Endothelial cell (in vitro differentiated cells): ENCODE results near the gene SIM2. TPM values are rescaled to one million over a fixed set of nuclear protein-coding genes. Genes with fewer than 3 reads are reported as not detected.

Experiments used
- DNase-seq: peaks from one replicate; pipeline ENCODE4 v3.0.0; 2021; ENCODE audit warnings: low spot score
- H3K27ac Mint-ChIP-seq: one replicate; pipeline ENCODE4 v1.8.0; 2021; ENCODE audit warnings: mixed read lengths, inconsistent platforms; ENCODE audit not compliant: unreplicated experiment
- H3K27me3 Mint-ChIP-seq: one replicate; pipeline ENCODE4 v1.8.0; 2021; ENCODE audit warnings: mild to moderate bottlenecking, moderate library complexity, mixed read lengths, inconsistent platforms; ENCODE audit not compliant: unreplicated experiment
- H3K36me3 Mint-ChIP-seq: one replicate; pipeline ENCODE4 v1.8.0; 2021; ENCODE audit warnings: mild to moderate bottlenecking, low read depth, mixed read lengths, inconsistent platforms; ENCODE audit not compliant: unreplicated experiment
- H3K4me1 Mint-ChIP-seq: one replicate; pipeline ENCODE4 v1.8.0; 2021; ENCODE audit warnings: mild to moderate bottlenecking, mixed read lengths, inconsistent platforms; ENCODE audit not compliant: unreplicated experiment
- H3K4me3 Mint-ChIP-seq: one replicate; pipeline ENCODE4 v1.8.0; 2021; ENCODE audit warnings: mild to moderate bottlenecking, mixed read lengths, inconsistent platforms; ENCODE audit not compliant: unreplicated experiment
- H3K9me3 Mint-ChIP-seq: one replicate; pipeline ENCODE4 v1.8.0; 2021; ENCODE audit warnings: mixed read lengths, inconsistent platforms; ENCODE audit not compliant: unreplicated experiment
- total RNA-seq: library from RNA; stranded (reverse); fragmentation: NEBNext Ultra II Directional; extraction: Animal tissue kit (Norgen Biotek cat#: 25700); gene quantifications from one replicate; pipeline ENCODE4 v1.2.1, GENCODE V29; 2021; ENCODE audit not compliant: unreplicated experiment
- TF ChIP-seq, protein P1 (sequence below): fragments of 200-600 bp; sonication (generic); IDR thresholded peaks from one replicate; pipeline ENCODE4 v1.5.0; 2021; ENCODE audit warnings: antibody characterized with exemption; ENCODE audit not compliant: unreplicated experiment

Gene SIM2
- total RNA-seq, 1 donor from 2014 or later = 17.1 TPM

- Mint-ChIP-seq H3K36me3 (no peaks in the 10 kb centered on the region), H3K4me1 (peaks cover 2% of the 10 kb centered on the region), H3K27ac (no peak overlapping the region), H3K27me3 (peaks cover 3% of the 10 kb centered on the region), H3K9me3 (no peaks in the 10 kb centered on the region), H3K4me3 (no peak overlapping the region)
- no peak for DNase-seq
- TF ChIP-seq, protein P1, sequence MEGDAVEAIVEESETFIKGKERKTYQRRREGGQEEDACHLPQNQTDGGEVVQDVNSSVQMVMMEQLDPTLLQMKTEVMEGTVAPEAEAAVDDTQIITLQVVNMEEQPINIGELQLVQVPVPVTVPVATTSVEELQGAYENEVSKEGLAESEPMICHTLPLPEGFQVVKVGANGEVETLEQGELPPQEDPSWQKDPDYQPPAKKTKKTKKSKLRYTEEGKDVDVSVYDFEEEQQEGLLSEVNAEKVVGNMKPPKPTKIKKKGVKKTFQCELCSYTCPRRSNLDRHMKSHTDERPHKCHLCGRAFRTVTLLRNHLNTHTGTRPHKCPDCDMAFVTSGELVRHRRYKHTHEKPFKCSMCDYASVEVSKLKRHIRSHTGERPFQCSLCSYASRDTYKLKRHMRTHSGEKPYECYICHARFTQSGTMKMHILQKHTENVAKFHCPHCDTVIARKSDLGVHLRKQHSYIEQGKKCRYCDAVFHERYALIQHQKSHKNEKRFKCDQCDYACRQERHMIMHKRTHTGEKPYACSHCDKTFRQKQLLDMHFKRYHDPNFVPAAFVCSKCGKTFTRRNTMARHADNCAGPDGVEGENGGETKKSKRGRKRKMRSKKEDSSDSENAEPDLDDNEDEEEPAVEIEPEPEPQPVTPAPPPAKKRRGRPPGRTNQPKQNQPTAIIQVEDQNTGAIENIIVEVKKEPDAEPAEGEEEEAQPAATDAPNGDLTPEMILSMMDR = no peak
Observed at GRCh38 chr21:36657999-36658398, 40.9 kb upstream of the SIM2 start.

GRCh38 chr21:36658926-36659325 lies 40.0 kb upstream of the SIM2 start:
- Mint-ChIP-seq H3K27me3 (peaks cover 3% of the 10 kb centered on the region), H3K36me3 (no peaks in the 10 kb centered on the region), H3K4me1 (peaks cover 2% of the 10 kb centered on the region), H3K9me3 (no peaks in the 10 kb centered on the region), H3K27ac (no peak overlapping the region), H3K4me3 (no peak overlapping the region)
- DNase-seq = no peak
- TF ChIP-seq, protein P1 = no peak

DNA sequence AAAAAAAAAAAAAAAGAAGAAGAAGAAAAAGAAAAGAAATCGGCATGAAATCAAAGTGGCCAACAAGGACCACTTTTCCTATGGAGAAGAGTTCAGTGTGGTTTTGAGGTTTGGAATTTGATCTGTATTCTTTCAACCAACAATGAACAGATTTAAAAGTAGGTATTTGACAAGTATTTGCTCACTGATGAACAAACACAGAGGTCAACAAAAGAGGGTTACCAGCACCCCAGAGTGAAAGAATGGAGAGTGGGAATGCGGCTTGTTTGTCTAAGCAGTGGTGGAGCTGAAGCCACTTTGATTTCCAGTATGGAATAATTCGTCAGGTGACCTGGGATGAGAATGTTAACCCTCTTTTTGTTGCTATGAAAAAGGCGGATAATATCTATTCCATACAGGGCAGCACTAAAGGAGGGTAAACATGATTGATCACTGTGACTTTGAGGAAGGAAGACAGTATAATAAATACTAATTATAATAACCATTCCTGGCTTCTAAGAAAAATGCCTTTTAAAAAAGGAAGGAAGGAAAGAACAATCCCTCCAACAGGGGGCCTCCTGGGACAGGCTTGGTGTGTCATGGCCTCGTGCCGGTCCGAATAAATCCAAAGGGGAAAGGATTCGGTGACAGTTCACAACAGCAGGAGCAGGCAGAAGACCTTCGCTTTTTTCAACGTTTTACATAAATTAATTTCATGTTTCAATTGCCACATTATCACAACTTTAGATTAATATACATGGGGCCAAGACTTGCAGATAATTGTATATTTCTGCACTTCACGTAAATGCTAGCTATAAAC lies 37.2 kb upstream of the SIM2 start:
- peak; percentile 36 for DNase-seq
- TF ChIP-seq, protein P1 = no peak
- H3K27ac Mint-ChIP-seq = no peak overlapping the region
- no peak overlapping the region for H3K4me3 Mint-ChIP-seq
- H3K4me1 Mint-ChIP-seq = peaks cover 2% of the 10 kb centered on the region
- no peaks in the 10 kb centered on the region for H3K9me3 Mint-ChIP-seq
- no peaks in the 10 kb centered on the region for H3K27me3 Mint-ChIP-seq
- H3K36me3 Mint-ChIP-seq = no peaks in the 10 kb centered on the region

DNA sequence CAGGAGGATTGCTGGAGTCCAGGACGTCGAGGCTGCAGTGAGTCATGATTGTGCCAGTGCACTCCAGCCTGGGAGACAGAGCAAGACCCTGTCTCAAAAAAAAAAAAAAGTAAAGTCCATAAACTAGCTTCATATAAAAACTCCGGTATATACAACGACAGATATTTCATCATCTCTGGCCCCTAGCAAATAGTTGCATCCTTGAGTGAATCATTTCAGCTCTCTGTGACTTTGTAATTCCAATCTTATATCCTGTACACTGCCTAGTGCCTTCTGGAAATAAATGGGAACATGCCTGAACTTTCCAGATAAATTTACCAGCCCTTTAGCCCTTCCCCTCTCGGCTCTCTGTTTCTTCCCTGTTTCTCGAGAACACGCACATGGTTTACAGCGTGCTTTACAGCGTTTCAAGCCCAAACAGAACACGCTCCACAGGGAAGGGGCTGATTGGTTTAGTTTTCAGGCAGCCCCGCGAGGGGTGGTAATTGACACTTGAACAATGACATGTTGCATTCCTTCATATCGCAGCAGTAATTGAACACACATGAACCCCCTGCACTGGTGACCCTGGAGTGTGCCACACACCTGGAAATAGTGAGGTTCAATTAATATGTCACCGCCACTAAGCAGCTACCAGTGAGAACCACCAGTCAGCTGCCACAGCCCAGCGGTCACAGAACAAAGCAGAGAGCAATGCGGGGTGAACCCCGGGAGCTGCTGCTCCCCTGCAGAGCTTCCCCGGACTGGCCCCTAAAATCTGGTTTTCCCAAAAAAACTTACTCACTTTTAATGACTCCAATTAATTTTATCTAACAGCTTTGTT lies 35.7 kb upstream of the SIM2 start:
- Mint-ChIP-seq H3K4me1 (peaks cover 2% of the 10 kb centered on the region), H3K27me3 (peaks cover 1% of the 10 kb centered on the region)

More for the DNA sequence above, 35.7 kb upstream of the SIM2 start:
- Mint-ChIP-seq H3K36me3 (no peaks in the 10 kb centered on the region), H3K9me3 (no peaks in the 10 kb centered on the region), H3K4me3 (no peak overlapping the region), H3K27ac (no peak overlapping the region)
- TF ChIP-seq, protein P1 = no peak
- no peak for DNase-seq
